HG03565 (cell line): Measurements from ENCODE around the gene CAMTA1.

ENCODE experiments used
- ATAC-seq: cut with Tn5 transposase; IDR thresholded peaks from one replicate; pipeline ENCODE4 v1.9.1; 2021; ENCODE audit warnings: mild to moderate bottlenecking, moderate library complexity; ENCODE audit not compliant: unreplicated experiment

CAMTA1 gene

DNA sequence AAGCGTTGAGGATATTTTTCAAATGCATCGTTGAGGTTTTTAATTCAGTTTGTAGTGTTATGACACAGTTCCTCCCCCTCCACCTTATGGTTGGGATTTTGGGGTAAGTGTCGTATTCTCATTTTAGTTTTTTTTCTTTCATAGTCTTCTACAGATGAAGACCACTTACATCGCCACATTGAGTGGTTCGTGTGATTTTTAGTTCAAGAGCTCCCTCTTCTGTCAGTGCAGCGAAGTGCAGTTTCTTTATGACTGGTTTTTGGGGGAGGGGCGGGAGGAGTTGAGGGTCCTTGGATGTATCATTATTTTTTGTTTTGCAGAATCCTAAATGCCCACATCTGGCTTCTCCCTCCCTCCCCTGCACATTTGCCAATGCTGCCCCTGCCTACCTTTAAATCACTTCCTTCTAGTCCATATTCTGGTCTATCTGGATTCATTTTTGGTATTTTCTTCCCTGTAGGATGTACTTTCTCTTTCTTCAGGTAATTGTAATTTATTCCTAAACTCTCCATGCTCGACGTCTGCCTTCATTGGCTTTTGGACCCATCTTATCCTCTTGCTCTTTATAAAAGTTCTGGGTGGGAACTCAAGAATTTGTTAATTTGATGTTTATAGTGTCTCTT lies 433.1 kb downstream of the CAMTA1 start:
- no peak for ATAC-seq

GRCh38 chr1:7219031-7219430 lies 433.8 kb downstream of the CAMTA1 start:
- ATAC-seq, result no peak

GRCh38 chr1:7220007-7220406 lies 434.8 kb downstream of the CAMTA1 start:
- ATAC-seq, result no peak

DNA sequence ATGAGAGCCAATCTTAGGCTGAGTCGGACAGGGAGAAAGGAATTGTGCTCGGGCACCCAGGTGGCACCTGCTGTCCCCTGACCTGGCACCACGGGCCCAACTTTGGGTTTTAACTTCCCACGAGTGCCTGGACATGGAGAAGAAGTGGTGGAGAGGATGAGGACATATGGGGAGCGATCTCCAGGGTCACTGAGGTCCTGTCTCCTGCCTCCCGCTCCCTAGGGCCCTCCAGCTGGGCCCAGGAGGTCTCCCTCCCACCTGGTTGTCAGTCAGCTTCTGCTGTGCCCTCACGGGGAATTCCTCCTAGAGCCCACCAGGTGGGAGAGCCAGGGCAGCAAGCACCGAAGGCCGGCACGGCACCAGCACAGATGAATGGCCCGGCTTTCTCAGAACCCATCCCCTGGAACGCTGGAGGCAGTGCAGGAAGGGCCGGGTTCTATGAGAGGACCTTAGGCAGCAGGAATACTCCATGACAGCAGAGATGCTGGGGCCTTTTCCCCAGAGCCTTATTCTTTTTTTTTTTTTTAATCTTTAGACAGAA lies 435.5 kb downstream of the CAMTA1 start:
- ATAC-seq, result no peak

DNA sequence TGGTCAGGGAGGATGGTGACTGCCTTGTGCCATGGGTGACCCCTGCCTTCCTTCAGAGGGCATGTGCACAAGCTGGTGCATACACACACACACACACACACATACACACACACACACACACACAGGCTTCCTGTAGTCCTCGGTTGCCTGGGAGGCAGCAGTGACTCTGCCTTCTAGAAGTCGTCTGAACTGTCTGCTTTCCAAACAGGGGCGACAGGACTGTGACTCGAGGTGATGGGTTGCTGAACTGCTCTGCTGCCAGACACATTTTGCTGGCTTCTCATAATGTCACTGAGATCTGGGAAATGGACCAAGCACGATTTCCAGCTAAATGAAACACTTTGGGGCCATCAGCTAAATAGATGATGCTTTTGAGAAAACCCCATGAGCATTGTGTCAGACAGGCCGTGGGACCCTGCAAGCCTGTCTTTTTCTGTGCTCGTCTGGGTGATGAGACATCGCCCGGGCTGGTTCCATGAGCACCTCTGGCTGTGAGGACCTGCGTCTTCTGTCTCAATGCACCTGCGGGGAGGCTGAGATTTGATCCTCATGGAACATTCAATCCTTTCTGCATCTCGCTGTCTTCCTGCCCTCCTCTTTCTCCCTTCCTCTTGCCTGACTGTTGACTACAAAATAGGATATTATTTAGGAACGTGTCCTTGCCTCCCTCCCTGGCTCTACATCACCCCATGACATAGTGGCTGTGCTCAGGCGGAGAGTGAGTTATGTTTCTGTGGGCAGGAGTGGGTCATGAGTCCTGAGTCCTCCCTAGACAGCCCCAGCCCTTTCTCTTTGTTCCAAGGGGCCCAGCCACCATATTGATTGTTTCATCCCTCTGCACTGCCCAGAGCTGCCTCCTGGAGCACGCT lies 436.8 kb downstream of the CAMTA1 start:
- ATAC-seq, result no peak

GRCh38 chr1:7222695-7223015 lies 437.4 kb downstream of the CAMTA1 start:
- no peak for ATAC-seq

GRCh38 chr1:7223334-7224080 lies 438.3 kb downstream of the CAMTA1 start:
- ATAC-seq, result no peak

GRCh38 chr1:7224081-7224534 lies 438.9 kb downstream of the CAMTA1 start:
- ATAC-seq, result no peak

- no peak for ATAC-seq
Measured at GRCh38 chr1:7224644-7225043, 439.4 kb downstream of the CAMTA1 start.

GRCh38 chr1:7225711-7226505 lies 440.7 kb downstream of the CAMTA1 start:
- ATAC-seq, result no peak

- no peak for ATAC-seq
Measured at GRCh38 chr1:7227654-7228053, 442.4 kb downstream of the CAMTA1 start.

- no peak for ATAC-seq
Measured at GRCh38 chr1:7228252-7228961, 443.2 kb downstream of the CAMTA1 start.

DNA sequence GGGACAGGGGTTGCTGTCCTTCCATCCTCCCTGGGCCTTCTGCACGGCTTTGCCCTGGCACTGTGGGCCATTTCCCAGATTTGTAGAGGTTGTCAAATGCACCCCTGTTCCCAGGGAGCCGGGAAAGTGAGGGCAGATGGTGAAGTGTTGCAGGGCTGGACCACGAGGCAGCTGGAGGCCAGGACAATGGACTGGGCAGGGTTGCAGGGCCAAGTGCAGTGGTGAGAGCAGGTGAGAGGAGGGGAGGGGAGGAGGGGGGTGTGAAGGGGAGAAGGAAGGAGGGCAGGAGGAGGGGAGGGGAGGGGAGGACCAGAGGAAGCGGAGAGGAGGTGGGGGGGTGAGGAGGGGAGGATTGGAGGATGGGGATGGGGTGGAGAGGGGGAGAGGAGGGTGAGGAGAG lies 443.9 kb downstream of the CAMTA1 start:
- ATAC-seq, result no peak

DNA sequence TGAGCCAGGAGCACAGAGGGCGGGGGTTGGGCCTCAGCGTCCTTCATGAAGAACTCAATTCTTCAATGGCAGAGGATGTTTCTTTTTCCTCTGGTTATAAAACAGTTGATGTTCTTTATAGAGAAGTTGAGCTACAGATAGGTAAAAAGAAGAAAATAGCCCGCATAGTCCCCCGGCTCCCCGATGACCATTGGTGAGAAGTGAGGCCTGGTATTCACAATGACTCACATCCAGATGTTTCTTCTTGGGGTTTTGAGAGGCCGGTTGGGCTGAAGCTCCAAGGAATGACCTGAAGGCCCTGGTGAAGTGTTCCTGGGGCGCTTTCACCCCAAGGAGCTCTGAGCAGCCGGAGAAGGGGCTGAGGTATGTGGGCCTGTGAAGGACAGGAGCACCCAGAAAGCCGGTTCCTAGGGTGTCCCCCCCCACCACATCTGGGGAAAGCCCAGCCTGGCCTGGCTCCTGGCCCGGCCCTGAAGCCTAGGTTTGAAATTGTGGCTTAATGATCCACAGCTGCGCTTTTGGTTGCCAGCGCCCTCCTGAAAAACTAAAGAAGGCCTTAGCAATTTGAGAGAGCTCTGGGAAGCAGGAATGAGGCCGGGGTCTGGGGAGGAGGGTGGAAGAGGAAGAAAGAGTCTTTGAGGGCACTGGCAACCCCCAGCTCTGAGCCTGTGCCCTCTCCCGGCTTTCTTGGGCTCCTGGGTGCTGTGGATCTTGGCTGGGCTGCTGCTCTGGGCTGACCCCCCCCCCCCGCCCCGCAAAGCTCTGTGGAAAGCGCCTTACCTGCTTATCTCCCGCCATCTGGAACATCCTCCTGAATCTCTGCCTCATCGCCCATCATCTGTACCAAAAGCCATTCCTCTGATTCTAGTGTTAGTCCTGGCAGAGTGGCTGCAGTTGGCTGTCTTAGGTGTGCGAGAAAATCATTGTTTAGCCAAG lies 444.7 kb downstream of the CAMTA1 start:
- ATAC-seq, result no peak

DNA sequence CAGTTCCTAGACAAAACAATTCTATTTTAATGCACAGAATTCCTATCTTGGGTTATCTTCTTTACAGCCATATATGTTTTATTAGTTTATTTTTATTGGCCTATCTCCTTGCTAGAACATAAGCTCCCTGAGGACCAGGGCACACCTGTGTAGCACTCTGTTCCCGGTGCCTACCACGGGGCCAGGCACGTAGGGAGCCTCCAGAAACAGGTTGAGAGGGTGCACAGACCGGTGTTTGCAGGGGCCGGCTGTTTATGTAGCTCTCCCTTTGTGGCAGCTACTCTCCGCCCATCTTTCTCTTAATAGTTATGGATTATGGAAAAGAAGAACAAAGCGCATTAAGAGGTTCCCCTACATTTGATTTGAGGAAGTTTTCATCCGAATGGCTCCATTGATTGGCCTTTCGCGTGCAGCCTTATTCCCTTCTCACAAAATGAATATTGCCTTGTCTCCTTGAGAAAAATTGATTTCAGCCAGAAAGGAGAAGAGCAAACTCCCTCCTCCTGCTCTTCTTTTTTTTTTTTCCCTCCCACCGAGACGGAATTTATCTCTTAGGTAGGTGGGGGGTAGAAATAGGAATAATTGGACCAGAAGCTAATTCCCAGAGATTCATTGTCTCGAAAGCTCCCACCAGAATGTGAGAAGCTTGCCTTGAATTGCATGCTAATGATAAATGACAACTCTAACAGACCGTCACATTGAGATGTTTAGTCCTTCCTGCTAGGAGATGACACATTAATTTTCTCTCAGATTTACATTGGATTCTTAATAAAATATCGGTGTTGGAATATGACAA lies 447.4 kb downstream of the CAMTA1 start:
- no peak for ATAC-seq

DNA sequence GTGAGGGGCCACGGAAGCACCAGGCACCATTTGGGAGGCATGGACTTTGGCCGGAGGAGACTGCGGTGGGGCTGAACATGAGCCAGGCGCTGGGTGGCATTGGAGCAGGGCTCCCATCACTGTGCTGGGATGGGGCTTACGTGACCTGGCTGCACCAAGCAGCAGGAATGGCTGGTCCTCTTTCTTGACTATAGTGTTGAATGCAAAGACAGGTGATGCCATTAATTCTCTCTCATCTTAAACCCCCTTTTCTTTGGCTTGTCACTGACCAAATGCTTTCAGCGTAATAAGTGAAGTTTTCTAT lies 447.9 kb downstream of the CAMTA1 start:
- no peak for ATAC-seq

DNA sequence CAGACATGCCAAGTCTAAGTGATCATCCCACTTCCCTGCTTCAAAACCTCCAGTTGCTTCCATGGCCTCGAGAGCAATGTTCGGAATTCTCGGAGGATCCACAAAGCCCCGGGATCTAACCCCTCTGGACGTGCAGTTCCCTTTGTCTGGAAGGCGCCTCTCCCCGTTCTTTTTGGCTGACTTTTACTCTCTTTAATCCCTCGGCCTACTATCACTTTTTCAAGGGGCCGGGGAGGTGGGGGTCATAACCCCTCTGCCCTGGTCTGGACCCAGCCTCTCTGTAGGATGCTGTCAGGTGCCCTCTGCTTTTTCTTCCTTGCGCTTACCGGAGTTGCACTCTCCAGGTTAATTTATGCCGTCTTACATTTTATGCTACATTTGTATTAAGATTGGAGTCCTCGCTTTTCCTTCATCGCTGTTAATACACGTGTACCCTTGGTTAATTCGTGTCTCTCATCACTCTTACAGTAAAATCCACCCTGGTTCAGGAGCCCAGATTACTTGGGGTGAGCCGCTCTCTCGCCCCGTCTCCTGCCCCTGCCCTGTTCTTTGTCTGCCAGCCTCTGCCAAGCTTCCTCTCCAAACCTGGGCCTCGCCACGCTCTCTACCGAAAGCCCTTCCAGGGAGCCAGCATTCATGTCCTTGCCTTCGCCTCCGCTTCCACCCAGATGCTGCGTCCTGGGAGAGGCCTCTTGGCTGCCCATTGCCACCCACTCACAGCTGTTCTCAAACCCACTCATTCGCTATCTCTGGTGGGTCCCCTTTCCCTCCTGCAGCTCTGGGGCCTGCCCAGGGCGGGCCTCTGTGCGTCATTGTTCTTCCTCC lies 448.6 kb downstream of the CAMTA1 start:
- no peak for ATAC-seq

- no peak for ATAC-seq
Measured at GRCh38 chr1:7234471-7234755, 449.2 kb downstream of the CAMTA1 start.
